HL-60/S4 (cell line): Measurements from ENCODE around the gene TAOK1.

Experiments
- in situ Hi-C: fragments of 300-500 bp; cut with MboI; formaldehyde crosslinking; loops from 2 replicates; pipeline ENCODE4 v1.14.3; 2022; ENCODE audit warnings: low sequenced_read_pairs

TAOK1 gene

GRCh38 chr17:29568331-29569244, 178.4 kb downstream of the TAOK1 start, which contains the start of gene TP53I13:
TSS of gene TP53I13 (plus strand) at chr17:29568701. CDS start at chr17:29568759, 58 bp downstream.
- in situ Hi-C loops, result loop anchor here (25.0 kb wide), 1 partner anchor 431 kb away; no protein-coding TSS in a partner anchor

- in situ Hi-C loops, result loop anchor here (25.0 kb wide), 1 partner anchor 432 kb away; no protein-coding TSS in a partner anchor
These were observed 179.2 kb downstream of the TAOK1 start for GRCh38 chr17:29569245-29569950.

DNA sequence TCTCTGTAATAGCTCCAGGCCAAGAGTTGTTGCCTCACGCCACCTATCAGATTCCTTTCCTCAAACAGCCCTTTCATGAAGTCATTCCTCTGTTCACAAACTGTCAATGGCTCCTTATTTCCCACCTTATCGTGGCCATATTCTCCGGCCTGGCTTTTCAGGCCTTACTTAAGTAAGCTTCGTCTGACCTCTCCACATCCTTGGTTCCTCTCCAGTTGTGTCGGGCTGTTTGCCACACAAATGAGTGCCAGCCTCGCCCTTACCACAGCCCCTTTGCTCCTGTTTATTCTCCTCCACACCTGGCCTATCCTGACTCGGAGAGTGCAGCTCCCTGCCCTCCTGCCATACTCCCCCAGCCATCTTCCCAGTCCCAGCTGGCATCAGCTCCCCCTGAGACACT, 180.4 kb downstream of the TAOK1 start:
- in situ Hi-C loops, result loop anchor here (25.0 kb wide), 1 partner anchor 433 kb away; no protein-coding TSS in a partner anchor

GRCh38 chr17:29571486-29571882, 181.3 kb downstream of the TAOK1 start:
- in situ Hi-C loops, result loop anchor here (25.0 kb wide), 1 partner anchor 434 kb away; no protein-coding TSS in a partner anchor

DNA sequence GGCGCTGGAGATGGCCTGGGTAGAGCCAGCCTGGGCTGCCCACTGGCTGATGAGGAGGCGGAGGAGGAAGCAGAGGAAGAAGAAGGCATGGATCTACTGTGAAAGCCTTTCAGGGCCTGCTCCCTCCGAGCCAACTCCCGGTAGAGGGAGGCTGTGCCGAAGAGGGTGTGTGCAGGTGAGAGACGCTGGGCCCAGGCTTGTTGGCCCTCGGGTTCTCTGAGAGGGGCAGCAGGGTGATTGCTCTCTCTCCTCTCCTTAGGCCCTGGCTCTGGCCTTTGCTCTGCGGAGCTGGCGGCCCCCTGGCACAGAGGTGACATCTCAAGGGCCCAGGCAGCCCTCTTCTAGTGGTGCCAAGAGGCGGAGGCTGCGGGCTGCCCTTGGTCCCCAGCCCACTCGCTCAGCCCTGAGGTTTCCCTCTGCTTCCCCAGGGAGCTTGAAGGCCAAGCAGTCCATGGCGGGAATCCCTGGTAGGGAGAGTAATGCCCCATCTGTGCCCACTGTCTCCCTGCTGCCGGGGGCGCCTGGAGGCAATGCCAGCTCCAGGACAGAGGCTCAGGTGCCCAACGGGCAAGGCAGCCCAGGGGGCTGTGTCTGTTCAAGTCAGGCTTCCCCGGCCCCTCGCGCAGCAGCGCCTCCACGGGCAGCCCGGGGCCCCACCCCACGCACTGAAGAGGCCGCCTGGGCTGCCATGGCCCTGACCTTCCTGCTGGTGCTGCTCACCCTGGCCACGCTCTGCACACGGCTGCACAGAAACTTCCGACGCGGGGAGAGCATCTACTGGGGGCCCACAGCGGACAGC, 181.9 kb downstream of the TAOK1 start:
- in situ Hi-C loops, result loop anchor here (25.0 kb wide), 1 partner anchor 435 kb away; no protein-coding TSS in a partner anchor

DNA sequence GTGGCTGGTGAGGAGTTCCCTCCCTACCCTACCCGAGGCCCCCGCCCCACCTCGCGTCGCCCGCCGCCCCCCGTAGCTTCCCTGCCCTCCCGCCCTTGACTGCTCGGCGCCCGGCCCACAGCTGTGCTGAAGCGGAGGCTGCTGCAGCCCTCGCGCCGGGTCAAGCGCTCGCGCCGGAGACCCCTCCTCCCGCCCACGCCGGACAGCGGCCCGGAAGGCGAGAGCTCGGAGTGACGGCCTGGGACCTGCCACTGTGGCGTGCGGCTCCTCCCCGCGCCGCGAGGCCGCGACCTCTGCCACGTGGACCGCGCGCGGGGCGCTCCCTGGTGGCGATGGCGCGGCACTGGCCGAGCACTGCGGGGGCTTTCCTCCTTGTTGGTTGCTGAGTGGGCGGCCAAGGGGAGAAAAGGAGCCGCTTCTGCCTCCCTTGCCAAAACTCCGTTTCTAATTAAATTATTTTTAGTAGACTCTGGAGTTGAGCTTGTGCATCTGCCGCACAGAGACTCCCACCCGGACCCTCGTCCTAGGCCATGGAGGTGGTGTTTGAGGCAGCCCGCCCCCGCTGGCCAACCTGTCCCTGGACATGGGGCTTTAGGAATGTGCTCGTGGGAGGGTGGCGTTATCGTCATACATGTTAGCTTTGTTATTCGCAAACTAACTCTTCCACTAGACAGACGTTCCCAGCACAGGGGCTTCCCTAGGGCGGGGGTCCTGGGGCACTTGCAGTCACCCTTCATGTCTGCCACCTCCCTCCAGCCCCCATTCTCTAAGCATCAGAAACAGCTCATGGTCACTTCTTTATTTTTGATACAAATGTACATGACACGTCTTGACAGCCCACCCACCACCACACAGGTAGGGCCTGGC, 182.8 kb downstream of the TAOK1 start:
- in situ Hi-C loops, result loop anchor here (25.0 kb wide), 1 partner anchor 436 kb away; no protein-coding TSS in a partner anchor

- in situ Hi-C loops, result loop anchor here (25.0 kb wide), 1 partner anchor 436 kb away; no protein-coding TSS in a partner anchor
These were observed 183.4 kb downstream of the TAOK1 start for GRCh38 chr17:29573558-29573869.

DNA sequence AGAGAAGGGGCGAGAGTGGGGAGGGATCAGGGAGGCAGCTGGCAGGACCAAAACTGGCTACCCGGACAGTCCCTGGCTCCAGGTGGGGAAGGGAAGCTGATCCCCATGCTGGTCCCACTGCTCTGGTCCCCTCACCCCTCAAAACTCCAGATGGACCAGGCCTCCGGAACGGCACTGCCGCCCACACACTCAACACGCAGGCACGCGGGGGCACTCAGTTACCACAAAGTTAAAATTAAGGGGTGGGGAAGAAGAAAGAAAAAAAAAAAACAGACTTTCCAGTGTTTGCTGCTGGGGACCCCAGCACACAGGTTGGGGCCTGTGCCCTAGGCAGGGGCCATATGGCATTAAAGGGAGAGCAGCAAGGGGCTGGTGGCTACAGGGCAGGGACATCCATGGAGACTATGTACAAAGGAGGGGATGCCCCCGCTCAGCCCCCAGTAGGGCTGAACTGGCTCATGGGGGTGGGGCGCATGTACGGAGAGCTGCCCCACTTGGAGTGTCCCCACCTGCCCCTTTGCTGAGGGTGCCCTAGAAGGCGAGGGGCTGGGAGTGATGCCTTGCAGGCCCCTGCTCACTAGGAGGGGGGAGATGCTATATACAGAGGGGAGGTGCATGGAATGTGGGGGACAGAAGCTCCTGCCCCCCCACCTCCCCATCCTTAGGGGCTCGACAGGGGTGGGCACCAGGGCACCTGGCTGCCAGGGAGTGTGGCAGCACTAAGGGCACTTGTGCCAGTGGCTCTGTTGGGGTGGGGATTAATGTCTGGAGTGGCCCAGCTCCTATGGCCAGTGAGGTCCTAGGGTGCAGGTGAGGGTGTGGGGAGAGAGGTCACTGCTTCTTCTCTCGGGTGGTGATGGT, 183.9 kb downstream of the TAOK1 start:
- in situ Hi-C loops, result loop anchor here (25.0 kb wide), 1 partner anchor 437 kb away; no protein-coding TSS in a partner anchor

- in situ Hi-C loops, result loop anchor here (25.0 kb wide), 1 partner anchor 438 kb away; no protein-coding TSS in a partner anchor
These were observed 184.8 kb downstream of the TAOK1 start for GRCh38 chr17:29574732-29575510.

- in situ Hi-C loops, result no loop called here
These were observed 185.5 kb downstream of the TAOK1 start for GRCh38 chr17:29575511-29576213.

DNA sequence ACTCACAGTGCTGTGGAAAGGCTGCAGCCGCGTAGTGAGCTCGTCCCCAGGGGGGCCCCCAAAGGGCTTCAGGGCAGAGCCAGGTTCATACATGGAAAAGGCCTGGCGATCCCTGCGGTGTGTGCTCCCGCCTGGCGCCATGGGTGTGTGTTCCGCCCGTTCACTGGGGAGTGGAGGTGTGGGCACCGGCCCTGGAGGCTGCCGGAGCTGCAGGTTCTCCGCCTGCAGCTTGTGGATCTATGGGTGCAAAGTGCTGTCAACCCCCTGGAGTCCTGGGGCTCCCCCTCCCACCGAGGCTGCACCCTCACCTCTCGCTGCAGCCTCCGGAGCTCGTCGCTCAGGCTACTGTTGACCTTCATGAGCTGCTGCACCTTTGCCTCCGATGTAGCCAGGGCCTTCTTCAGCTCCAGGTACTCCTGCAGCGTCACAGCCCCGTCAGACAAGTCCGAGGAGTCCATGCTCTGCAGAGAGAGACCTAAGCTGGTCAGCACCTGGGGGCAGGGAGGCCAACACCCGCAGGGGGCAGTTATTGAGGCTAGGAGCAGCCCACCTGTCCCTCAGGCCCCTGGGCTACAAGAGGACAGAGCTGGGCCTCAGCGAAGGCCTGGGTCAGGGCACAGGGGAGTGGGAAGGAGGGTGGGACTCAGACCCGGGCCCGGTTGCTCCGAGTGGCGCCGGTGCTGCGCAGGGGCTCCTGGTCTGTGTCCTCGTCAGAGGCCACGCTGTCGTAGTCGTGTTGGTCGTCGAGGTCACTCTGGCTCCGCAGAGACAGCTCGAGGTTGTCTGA, 186.2 kb downstream of the TAOK1 start:
- in situ Hi-C loops, result no loop called here

- in situ Hi-C loops, result no loop called here
These were observed 186.8 kb downstream of the TAOK1 start for GRCh38 chr17:29577001-29577370.

- in situ Hi-C loops, result no loop called here
These were observed 187.4 kb downstream of the TAOK1 start for GRCh38 chr17:29577385-29578211.

- in situ Hi-C loops, result no loop called here
These were observed 188.7 kb downstream of the TAOK1 start for GRCh38 chr17:29578626-29579485.
